HG02938 (cell line): Measurements from ENCODE around the gene ATXN1.
"Not testable (repeated sequence)": the region's sequence is repeated elsewhere in the genome, so short reads cannot be mapped to it uniquely, and the experiment has no call there.

Experiments
- ATAC-seq: cut with Tn5 transposase; IDR thresholded peaks from one replicate; pipeline ENCODE4 v1.9.1; 2021; ENCODE audit warnings: mild to moderate bottlenecking, moderate library complexity; ENCODE audit not compliant: unreplicated experiment

The ATXN1 gene

DNA sequence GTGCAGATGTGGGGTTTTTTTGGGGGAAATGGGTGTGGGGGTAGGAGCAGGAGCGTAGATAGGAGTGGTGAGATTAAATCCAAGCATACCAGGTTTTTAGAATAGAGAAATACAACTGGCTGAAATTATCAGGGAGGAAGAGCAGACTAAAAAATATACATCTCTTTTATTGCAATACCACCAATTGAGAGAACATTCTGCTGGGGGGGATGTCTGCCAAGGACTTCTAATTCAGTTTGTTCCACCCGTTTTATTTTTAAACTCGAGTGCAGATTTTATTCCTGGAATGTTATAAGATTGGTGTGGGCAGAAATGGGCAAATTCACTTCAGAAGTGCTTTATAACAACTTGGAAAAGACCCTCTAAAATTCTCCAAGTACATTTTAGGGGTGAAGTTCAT, 330.2 kb downstream of the ATXN1 start:
- ATAC-seq: no peak

- ATAC-seq: no peak
Measured at GRCh38 chr6:16430391-16431089, 330.7 kb downstream of the ATXN1 start.

DNA sequence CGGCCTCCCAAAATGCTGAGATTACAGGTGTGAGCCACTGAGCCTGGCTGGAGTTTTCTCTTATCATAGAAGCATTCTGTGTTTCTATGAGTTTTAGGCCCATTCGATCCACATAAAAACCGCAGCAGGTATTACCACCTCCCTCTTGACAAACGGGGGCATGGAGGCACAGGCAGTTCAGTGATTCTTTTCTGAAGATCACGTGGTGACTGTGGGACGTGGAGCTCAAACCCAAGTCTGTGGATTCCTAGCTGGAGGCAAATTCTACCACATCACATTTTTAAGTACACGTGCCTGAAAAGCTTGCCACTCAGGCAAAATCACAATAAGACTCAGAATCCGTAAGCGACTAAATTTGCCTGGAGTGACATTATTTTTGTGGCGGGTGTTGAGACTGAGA, 331.6 kb downstream of the ATXN1 start:
- ATAC-seq: no peak

- no peak for ATAC-seq
Measured at GRCh38 chr6:16427124-16427523, 334.1 kb downstream of the ATXN1 start.

DNA sequence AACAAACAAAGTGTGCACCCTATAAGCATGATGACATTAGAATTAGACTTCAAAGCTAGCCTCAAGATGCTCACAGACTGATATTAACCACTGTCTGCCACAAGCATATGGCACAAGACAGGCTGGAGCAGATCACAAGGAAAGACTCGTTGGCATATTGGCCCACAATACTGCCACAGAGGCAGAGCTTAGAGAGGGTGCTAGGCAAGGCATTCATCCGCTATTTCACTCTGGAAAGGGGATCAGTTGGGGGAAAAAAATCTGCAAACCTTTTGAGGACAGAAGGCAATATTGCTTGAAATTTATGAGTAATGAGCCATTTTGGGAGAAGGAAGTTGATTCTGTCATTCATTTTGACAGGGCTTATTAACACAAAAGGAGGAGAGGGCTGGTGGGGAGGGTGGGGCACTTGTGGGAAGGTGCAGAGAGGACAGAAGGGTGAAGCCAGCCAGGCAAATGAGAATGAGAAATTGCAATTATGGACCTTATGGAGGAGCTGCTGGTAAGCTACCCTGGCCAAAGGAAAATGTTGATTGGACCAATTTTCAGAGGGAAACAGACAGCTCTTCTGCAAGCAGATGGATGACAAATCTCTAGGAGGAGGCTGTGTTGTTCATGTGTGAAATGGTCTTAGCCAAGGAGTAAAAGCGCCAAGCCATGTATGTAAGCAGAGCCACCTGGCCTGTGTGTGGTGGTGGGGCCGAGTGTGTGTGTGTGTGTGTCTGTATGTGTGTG, 335.2 kb downstream of the ATXN1 start:
- no peak for ATAC-seq

DNA sequence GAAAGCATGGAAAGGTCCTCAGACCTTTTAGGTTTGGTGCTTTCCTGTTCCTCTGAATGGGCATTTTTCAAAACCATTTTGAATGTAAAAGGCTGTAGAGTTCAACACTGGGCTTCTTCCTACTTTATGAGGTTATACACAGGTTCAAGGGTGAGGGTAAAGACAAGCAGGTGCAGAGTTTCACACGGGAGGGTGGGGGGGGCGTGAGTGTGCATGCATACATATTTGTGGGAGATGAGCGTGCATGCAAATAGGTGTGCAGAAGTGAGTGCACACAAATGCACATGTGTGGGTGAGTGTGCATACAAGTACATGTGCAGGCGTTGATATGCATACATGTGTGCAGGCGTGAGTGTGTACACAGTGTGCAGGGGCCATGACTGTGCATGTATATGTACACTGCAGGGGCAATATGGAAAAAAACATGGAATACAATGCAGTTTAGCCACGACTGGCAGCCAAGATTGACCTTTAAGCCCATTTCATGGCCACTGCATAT, 339.7 kb downstream of the ATXN1 start:
- ATAC-seq: peak; percentile 15

- peak; percentile 69 for ATAC-seq
Measured at GRCh38 chr6:16420715-16421461, 340.4 kb downstream of the ATXN1 start.

- peak; percentile 25 for ATAC-seq
Measured at GRCh38 chr6:16420337-16420714, 340.9 kb downstream of the ATXN1 start.

- ATAC-seq: peak; percentile 67
Measured at GRCh38 chr6:16419636-16420336, 341.5 kb downstream of the ATXN1 start.

GRCh38 chr6:16418151-16418550, 343.1 kb downstream of the ATXN1 start:
- no peak for ATAC-seq

GRCh38 chr6:16415677-16416076, 345.6 kb downstream of the ATXN1 start:
- no peak for ATAC-seq

DNA sequence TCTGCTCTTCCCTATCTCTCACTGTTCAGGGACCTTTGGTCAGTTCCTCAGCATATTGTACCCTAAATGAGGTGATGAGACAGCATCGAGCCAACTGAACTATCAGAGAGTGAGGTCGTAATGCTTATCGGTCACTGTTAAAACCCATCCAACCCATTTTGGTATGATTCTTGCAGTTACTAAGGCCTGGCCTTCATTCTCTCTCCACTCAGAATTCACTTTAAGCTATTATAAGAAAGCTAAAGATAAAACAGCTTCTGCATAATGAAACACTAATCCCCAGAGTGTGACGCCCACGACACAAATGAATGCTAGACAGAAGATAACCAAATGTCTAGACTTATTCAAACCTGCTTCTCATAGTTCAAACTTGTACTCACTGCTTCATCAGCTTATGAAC, 347.1 kb downstream of the ATXN1 start:
- ATAC-seq: peak; percentile 59

- peak; percentile 40 for ATAC-seq
Measured at GRCh38 chr6:16413399-16413798, 347.9 kb downstream of the ATXN1 start.

DNA sequence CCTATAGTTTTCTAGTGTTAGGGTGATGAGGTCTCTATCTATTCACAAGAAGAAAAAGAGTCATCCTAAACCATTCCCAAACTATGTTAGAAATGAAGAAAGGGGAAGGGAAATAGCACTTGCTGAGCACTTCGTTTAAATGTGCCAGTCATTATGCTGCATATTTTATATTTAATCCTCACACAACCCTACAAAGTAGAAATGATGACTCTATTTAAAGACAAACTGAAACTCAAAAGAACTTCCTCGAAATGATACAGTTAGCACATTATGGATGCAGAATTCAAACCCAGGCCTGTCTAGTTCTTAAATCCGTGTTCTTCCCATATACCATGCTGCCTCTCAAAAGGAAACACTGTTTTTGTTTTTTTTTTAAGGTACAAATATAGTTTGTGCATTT, 348.3 kb downstream of the ATXN1 start:
- no peak for ATAC-seq

- no peak for ATAC-seq
Measured at GRCh38 chr6:16412171-16412570, 349.1 kb downstream of the ATXN1 start.

- ATAC-seq: no peak
Measured at GRCh38 chr6:16409531-16410441, 351.5 kb downstream of the ATXN1 start.

- no peak for ATAC-seq
Measured at GRCh38 chr6:16408766-16409165, 352.5 kb downstream of the ATXN1 start.

- ATAC-seq: no peak
Measured at GRCh38 chr6:16406966-16407365, 354.3 kb downstream of the ATXN1 start.

GRCh38 chr6:16406538-16406937, 354.7 kb downstream of the ATXN1 start:
- ATAC-seq: not testable (repeated sequence)

GRCh38 chr6:16405375-16405774, 355.9 kb downstream of the ATXN1 start:
- no peak for ATAC-seq
